BJ (cell line): ENCODE results near the gene BTRC. TPM values are rescaled to one million over a fixed set of nuclear protein-coding genes. Genes with fewer than 3 reads are reported as not detected.

Experiments
- CTCF ChIA-PET: fragments of 350-600 bp; formaldehyde crosslinking; extraction: SDS; loops from one replicate; lab custom pipeline; 2021; ENCODE audit warnings: antibody characterized with exemption, inconsistent platforms; lab: Yijun Ruan, JAX
- POLR2A ChIA-PET: fragments of 300-600 bp; sonication (Branson Sonifier 250); formaldehyde crosslinking; extraction: SDS; loops from one replicate; lab custom pipeline; 2021; ENCODE audit warnings: antibody characterized with exemption; lab: Charles Lee
- DNase-seq: peaks from one replicate; pipeline ENCODE4 v3.0.0-alpha.2; 2011; ENCODE audit warnings: low read depth
- H3K27me3 ChIP-seq: 2 replicates; pipeline ENCODE4 v1.6.0; 2011; ENCODE audit warnings: low read length; ENCODE audit not compliant: control insufficient read depth, insufficient read depth
- H3K36me3 ChIP-seq: 2 replicates; pipeline ENCODE4 v1.5.1; 2011; ENCODE audit warnings: low read length; ENCODE audit not compliant: control insufficient read depth, insufficient read depth
- H3K4me3 ChIP-seq: 2 replicates; pipeline ENCODE4 v1.5.1; 2011; ENCODE audit warnings: low read depth, mild to moderate bottlenecking, control low read depth, low read length
- CTCF ChIP-seq: IDR thresholded peaks from 2 replicates; pipeline ENCODE4 v1.5.1; 2011; ENCODE audit warnings: low read depth, mild to moderate bottlenecking, control low read depth, inconsistent platforms, low read length, moderate library complexity; ENCODE audit not compliant: insufficient read depth
- polyA plus RNA-seq: library from polyadenylated mRNA; depleted of rRNA; stranded (reverse); fragments of >200 nt; gene quantifications from 2 replicates; pipeline ENCODE4 v1.2.3, GENCODE V29; 2011

The BTRC gene
- polyA plus RNA-seq, 1 experiment: 9.1 TPM

GRCh38 chr10:101394524-101395133 is 40.7 kb downstream of the BTRC start:
- Histone ChIP-seq H3K36me3 (no peaks in the 10 kb centered on the region), H3K27me3 (no peaks in the 10 kb centered on the region), H3K4me3 (no peak overlapping the region)
- no peak for TF ChIP-seq CTCF
- CTCF ChIA-PET: no interaction called here
- DNase-seq: no peak
- POLR2A ChIA-PET: no interaction called here

DNA sequence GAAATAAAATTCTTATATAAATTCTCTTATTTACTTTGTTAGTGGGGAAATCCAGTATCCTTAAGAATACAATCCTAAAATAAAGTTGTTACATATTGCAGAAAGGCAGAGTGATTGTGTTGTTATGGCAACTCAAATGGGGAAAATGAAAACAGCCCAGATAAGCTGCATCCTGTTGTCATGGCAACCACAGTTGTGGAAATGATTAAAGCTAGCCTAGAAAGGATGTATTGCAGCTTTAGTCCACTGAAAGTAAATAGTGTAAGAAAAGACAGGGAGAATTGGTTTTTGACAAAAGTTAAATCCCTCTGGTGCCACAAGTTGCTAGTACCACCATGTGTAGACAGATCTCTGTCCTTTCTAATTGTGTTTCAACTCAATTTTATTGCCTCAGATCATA is 43.2 kb downstream of the BTRC start:
- H3K36me3 ChIP-seq: no peaks in the 10 kb centered on the region
- no peak overlapping the region for H3K4me3 ChIP-seq
- POLR2A ChIA-PET: no interaction called here
- H3K27me3 ChIP-seq: no peaks in the 10 kb centered on the region
- peak; percentile 19 for DNase-seq
- TF ChIP-seq CTCF: no peak
- CTCF ChIA-PET: no interaction called here

GRCh38 chr10:101400585-101400984 is 46.6 kb downstream of the BTRC start:
- CTCF ChIA-PET: interaction anchor here (1.5 kb wide), 1 partner anchor 14 kb away, joined by 3 read pairs; no protein-coding TSS in a partner anchor
- TF ChIP-seq CTCF: no peak
- H3K36me3 ChIP-seq: no peaks in the 10 kb centered on the region
- POLR2A ChIA-PET: no interaction called here
- no peak overlapping the region for H3K4me3 ChIP-seq
- no peak for DNase-seq
- no peaks in the 10 kb centered on the region for H3K27me3 ChIP-seq

GRCh38 chr10:101402711-101403110 is 48.7 kb downstream of the BTRC start:
- TF ChIP-seq CTCF: no peak
- POLR2A ChIA-PET: no interaction called here
- H3K4me3 ChIP-seq: no peak overlapping the region
- H3K27me3 ChIP-seq: no peaks in the 10 kb centered on the region
- DNase-seq: no peak
- CTCF ChIA-PET: interaction anchor here (1.3 kb wide), 1 partner anchor 15 kb away, joined by 3 read pairs; no protein-coding TSS in a partner anchor
- H3K36me3 ChIP-seq: no peaks in the 10 kb centered on the region

DNA sequence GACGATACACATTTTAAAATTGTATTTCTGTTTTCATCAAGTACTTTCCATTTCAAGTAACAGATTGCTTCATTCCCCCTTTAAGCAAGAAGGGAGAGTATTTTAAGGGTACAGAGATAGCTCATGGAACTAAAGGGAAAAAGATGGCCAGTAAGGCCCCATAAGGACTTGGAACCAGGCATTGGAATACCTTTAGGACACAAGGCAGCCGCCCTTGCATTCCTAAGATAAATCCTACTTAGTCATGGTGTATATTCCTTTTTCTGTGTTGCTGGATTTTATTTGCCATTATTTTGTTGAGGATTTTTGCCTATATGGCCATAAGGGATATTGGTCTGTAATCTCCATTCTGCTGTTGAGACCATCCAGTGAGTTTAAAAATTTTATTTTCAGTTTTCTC is 49.2 kb downstream of the BTRC start:
- no peak for DNase-seq
- H3K27me3 ChIP-seq: no peaks in the 10 kb centered on the region
- POLR2A ChIA-PET: no interaction called here
- H3K4me3 ChIP-seq: no peak overlapping the region
- no peak for TF ChIP-seq CTCF
- H3K36me3 ChIP-seq: no peaks in the 10 kb centered on the region
- CTCF ChIA-PET: interaction anchor here (1.3 kb wide), 1 partner anchor 15 kb away, joined by 3 read pairs; no protein-coding TSS in a partner anchor
